ENCODE measurements around the gene TBC1D9.
"Not testable (repeated sequence)": the region's sequence is repeated elsewhere in the genome, so short reads cannot be mapped to it uniquely, and the experiment has no call there.

TBC1D9 gene

DNA sequence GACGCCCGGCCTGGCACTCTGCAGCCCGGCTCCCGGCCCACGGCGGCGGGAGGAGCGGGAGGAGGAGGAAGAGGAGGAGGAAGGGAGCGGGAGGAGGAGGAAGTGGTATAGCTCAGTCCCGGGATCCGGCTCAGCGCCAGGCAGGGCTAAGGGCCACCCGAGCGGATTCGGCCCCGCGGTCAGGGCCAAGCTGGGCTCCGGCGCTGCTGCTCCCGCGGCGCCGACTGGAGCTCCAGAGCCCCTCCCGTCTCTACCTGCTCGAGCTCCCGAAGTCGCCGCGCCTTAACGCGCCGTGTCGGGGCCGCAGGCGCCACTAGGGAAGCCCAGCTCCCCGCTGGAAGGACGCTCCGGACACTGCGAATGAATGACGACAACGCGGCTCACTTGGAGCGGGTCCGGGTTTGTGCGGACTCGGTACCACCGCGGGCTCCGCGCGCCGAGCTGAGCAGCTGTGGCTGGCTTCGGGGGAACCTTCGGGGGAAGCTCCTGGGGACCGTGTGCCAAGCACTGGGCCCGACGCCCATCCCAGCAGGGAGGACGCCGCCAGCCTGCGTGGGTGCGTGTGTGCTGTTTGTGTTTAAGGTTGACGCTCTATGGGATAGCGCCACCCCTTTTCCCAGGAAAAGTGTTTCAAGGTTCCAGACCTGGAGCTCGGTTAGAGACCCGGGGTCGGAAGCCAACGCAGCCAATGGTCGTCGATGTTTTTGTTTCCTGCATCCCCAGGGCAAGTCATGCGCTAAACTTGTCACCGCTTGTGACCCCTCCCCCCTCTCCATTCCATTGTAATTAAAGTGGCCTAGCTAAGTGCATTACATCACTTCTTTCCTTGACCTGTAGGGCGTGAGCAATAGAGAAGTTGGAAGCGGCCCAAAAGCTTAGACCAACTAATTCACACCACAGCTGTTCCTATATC lies at the start of gene TBC1D9:
TSS of gene TBC1D9 (minus strand) at position 67 of the 913 bp plus-strand sequence. CDS start 340 bp downstream, outside the sequence.
- peak; percentile 28 for DNase-seq

DNA sequence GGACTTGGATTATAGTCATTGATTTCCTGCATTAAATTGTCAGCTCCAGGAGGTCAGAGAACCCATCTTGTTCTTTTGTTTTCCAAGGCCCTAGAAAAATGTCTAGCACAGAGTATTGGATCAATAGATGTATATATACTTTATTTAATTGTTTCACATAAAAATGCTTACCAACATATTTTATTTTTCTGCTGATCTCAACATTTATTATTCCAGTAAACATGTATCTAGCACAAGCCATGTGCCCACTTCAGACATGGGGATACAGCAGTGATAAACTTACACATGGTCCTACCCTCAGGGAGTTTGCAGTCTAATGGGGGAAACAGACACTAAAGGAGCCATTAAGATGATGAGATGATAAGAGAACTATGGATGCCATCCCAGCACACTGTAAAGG lies 49.1 kb upstream of the TBC1D9 start:
- no peak for DNase-seq

DNA sequence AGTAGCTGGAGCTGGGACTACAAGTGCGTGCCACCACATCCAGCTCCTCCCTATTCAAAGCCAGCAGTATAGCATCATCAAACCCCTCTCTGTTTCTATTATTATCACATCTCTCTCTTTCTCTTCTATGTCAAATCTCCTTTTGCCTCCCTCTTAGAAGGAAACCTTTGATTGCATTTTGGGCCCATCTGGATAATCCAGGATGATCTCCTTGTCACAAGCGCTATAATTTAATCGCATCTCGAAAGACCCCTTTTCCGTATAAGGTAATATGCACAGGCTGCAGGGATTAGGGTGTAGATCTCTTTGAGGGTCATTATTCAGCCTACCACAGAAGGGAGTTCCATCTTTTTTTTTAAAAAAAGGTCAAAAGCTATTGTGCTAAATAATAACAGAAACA lies 46.4 kb upstream of the TBC1D9 start:
- no peak for DNase-seq

DNA sequence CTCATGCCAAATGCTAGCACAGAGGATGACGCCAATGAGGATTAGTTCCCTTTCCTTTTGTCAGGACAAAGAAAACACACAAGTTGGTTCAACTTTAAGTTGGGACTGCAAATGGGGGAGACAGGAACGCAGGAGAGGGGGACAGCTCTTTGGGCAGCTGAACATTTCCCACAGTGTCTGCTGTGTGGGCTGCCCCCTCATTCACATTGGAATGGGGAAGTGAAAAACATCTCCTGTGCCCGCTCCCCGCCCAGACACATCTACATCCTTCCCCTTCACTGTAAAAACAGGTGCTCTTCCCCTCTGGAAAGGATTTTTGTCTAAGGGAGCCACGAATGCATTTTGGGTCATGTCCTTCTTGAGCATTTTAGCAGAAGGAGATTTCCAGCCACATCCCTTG lies 44.5 kb upstream of the TBC1D9 start:
- DNase-seq, result no peak

DNA sequence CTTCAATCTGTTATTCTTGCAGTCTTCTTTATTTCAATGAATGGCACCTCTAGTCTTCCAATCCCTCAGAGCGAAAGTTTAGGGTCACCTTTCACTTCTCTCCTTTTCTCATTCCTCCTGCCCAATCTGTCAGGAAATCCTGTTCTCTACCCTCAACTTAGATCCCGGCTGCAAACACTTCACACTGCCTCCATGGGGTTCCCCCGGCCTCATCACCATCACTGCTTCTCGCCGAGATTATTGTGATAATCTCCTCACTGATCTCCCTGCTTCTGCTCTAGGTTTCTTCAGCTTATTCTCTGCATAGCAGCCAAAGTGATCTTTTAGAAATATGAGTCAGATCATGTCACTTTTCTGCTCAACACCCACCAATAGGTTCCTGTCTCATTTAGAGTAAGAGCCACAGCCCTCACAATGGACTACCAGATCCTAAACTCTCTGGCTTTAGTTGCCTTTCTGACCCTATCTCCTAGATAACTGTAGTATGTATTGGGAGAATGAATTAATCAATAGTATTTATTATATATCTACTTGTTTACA lies 43.6 kb upstream of the TBC1D9 start:
- DNase-seq, result no peak

DNA sequence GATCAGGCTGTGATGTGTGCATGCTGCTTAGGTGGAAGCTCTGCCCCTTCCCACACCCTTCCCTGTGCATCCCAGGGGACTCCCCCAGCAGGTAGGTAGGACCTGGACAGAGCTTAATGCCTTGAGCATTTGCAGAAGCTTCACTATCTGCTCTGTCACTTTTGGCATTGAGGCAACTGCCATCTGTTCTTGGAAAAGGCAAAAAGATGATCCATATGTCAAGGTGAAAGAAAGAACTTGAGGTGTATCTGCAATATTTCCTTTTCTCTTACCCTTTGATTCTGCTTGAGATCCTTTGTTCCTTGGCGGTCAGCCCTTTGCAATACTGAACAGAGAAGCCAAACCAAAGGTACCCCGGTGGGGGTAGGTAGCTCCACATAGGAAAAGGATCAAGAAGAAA lies 37.1 kb upstream of the TBC1D9 start:
- no peak for DNase-seq

DNA sequence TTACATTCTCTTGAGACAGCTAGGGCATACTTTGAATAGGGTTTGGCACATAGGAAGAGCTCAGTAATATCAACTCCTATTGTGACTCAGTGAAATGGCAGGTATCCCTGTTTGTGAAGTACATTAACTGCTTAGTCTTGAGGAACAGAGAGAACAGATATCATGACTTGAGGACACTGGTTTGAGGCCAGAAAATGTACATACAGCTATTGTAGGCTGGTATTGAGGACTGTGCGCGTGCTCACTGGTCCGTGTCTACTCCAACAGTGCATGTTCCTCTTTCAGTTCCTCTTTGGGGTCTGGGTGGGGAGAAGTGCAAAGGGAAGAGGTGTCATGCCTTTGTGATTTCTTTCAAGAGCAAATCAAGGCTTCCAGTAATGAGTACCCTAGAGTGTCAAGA lies 34.6 kb upstream of the TBC1D9 start:
- no peak for DNase-seq

DNA sequence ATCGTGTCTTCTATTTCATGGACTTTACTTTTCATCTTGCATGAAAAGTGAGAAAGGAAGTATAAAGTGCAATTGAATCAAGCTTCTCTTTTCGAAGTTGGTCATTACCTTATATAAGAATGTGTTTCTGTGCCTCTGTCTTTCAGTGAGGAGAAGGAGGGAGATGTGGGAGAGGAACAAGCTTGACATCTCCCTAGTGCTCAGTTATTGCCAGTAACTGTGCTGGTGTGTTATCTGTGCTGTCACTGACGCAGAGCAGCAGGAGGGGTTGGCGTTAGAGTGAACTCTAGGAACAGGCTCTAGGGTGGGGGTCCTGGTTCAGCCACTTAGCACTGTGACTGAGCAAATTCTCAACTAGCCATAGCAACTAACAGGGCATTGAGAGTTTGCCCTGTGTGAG lies 34.0 kb upstream of the TBC1D9 start:
- DNase-seq, result no peak

DNA sequence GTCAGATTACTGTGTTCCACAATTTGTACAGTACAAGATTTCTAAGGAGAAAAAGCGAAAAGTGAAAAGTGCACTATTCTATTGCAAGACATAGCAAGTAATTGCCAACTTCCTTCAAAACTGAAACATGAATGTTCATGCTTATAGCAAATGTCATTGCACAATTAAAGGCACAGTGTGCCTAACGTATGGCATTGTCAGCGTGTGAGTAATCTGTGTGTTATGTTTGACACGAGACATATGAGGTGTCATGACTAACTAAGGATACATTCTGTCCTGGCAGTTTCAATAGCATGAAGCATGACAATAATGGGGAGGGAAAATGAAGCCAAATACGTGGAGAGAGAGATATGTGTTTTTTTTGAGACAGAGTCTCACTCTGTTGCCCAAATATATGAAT lies 33.6 kb upstream of the TBC1D9 start:
- no peak for DNase-seq

DNA sequence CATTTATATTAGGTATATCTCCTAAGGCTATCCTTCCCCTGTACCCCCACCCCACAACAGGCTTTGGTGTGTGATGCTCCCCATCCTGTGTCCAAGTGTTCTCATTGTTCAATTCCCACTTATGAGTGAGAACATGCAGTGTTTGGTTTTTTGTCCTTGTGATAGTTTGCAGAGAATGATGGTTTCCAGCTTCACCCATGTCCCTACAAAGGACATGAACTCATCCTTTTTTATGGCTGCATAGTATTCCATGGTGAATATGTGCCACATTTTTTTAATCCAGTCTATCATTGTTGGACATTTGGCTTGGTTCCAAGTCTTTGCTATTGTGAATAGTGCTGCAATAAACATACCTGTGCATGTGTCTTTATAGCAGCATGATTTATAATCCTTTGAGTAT lies 26.6 kb upstream of the TBC1D9 start:
- DNase-seq, result not testable (repeated sequence)

DNA sequence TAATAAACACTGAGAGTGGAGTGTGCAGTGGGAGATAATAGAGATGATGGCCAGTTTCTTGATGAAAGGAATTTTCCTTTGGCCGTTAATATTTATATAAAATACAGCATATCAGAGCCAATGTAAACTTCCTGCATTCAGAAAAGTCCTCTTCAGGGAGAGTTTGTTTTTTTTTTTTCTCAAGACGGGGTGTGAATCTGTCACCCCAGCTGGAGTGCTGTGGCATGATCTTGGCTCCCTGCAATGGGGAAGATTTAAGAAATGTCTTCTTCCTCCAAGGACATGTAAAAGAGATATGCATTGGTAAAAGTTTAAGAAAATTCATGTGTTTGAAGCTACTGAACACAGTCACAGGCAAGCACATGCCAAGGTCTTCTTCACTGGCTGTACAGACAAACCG lies 25.4 kb upstream of the TBC1D9 start:
- no peak for DNase-seq

DNA sequence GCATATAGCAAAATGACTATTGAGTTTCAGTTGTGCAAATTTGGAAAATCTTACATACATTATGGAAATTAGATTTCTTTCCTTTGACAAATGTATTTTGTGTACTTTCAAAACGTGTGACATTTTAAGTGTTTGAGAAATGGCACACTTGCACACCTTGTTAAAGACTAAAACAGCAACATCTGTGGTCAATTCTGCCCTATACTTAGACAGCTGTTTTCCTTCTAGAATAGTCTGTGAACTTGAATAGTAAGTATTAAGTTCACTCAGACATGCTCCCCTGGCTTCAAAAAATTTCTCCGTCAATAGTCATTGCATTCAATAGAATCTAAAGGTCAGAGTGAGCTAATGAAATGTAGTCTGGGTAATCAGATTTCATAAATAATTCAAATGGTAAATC lies 21.7 kb upstream of the TBC1D9 start:
- no peak for DNase-seq

DNA sequence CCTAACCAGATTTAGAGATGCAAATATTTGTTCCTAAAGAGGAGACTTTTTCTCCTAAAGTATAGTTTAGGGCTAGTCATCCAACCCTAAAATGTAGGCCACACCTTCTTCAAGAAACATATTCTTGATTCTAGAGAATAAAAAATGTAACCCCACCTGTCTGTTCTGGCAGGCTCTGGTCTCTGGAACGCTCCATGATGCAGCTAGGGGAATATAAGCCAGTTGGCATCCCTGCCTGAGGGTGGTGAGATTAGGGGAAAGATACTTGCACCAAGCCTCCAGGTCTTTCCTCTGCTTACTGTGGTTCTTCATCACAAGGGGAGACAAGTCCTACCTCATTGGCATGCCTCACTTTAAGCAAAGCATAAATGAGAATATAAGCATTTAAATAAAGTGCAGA lies 21.2 kb upstream of the TBC1D9 start:
- DNase-seq, result no peak

DNA sequence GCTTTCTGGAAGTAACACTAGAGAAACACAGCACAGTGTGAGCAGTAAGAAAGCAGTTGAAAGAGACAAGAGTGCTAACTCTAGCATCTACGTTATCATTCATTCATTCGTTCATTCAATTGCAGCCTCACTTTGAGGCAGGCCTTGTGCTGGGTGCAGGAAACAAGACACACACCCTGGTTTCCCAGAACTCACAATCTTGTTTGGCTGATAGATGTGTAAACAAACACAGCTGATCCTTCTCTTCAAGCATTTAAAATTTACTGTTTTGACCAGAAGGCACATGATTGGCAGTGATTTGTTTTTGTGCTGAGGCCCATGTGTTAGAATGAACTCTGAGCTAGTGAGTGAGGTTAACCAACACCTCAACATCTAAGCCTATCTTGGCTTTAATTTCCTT lies 20.4 kb upstream of the TBC1D9 start:
- DNase-seq, result no peak

DNA sequence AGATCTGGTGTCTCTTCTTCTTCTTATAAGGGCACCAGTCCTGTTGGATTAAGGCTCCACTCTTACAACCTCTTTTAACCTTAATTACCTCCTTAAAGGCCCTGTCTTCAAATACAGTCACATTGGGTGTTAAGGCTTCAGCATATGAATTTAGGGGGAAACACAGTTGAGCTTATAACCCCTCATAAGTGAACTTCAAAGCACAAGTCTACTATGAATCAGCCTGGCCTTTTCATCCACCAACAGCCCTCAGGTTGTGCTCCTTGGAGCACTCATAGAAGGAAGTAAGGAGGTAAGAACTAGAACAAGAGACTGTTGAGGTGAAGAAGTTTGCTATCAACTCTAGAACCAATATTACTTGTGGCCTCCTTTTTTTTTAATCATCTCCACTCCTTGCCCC lies 18.8 kb upstream of the TBC1D9 start:
- DNase-seq, result no peak

DNA sequence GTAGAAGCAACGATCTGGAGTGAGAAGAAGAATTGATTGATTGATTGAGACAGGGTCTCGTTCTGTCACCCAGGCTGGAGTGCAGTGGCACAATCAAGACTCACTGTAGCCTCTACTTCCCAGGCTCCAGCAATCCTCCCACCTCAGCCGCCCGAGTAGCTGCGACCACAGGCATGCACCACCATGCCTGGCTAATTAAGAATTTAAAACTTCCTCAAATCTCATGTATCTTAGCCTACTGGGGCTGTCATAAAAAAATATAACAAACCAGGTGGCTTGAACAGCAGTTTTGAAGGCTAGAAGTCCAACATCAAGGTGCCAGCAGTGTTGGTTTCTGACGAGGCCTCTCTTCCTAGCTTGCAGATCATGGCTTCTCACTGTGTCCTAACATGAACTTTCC lies 18.3 kb upstream of the TBC1D9 start:
- no peak for DNase-seq

DNA sequence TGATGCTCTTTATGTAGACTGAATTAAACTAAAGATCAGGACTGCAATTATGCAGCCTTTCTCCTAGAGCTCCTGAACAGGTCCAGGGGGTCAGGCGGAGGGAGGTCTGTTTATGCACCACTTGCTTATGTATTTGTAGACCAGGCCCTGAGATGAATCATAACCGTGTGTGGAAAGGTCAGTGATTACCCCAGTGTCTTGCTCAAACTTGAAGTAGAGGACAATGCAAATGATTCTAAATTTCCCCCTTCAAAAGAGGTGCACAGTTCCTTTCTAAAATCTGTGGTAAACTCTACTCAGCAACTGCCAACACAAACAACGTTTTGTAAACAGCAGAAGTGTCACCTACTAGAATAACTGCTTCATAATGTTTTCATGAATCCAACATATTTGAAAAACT lies 13.0 kb upstream of the TBC1D9 start:
- no peak for DNase-seq

DNA sequence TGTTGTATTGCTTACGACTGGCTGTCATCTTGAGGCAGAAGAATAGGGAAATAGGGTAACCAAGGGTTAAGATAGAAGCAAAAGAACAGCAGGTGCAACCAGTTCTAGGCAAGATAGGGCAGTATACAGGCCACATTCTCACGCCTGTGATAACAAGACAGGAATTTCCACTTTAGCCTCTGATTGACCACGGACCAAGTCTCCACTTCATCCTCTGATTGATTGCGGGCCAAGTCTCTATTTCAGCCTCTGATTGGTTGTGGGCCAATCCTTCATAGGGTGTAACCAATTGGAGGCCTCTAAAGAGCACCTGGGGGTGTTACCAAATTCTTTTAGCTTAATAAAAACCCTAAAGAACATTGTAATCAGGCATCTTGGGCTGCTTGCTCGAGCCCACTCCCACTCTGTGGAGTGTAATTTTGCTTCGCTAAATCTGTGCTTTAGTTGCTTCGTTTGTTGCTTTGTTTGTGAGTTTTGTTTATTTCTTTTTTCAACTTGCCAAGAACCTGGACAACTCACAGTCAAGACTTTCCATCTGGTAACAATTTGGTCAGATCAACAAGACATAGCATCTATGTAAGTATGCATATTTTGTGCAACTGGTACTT lies 8.7 kb upstream of the TBC1D9 start:
- DNase-seq, result no peak

DNA sequence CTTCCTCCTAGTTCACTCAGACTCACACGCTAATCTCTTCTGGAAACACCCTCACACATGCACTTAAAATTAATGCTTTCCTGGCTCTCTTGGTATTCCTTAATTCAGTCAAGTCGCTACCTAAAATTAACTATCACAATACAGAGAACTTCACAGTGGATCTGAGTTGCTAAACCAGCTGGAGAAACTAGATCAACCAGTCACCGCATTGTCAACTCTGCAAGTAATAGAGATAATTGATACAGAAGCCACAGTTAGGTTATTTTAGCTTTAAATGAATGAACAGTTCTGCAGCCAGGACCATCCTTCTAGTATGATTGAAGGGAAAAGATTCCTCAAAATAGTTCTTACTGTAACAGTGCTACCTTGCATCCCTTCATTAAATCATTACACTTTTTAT lies 6.0 kb upstream of the TBC1D9 start:
- DNase-seq, result no peak

DNA sequence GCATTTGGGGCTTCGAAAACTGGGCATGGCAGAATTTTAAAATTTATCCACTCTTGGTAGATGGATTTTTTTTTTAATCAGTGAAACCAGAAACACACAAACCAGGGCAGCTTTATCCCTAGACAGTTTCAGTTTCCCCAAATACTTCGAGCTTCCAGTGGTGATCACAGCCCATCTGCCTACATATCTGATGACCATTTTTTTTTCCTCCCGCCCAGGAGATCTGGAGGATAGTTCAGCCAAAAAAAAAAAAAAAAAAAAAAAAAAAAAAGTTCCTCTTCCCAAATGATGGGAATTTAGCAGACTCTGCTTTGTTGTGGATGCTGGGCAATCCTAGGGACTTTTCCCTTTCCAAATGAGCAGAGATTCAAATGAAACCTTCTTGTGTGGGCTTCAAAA lies 1.0 kb upstream of the TBC1D9 start:
- no peak for DNase-seq

DNA sequence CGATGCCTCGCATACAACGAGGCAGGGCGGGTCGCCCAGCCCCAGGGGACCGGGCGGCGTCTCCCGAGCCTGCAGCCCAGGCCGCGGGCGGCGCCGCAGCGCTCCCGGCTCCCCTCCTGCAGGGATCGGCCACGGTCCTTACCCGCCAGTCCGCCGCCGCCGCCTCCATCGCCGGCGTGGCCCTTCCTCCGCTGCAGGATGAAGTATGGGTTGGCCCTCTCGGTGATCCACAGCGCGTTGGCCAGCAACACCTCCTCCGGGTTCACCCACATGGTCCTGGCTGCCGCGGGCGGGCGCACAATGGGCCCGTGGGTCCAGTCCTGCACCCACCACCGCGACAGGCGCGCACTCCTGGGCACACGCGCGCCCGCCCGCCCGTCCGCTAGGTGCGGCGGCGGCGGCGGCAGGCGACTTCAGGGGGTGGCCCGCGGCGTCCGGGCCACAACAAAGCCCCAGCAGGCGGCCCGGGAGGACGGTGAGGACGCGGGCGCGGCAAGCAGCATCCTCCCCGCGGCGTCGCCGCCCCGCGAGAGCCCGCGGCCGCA lies 339 bp downstream of the TBC1D9 start:
- no peak for DNase-seq

DNA sequence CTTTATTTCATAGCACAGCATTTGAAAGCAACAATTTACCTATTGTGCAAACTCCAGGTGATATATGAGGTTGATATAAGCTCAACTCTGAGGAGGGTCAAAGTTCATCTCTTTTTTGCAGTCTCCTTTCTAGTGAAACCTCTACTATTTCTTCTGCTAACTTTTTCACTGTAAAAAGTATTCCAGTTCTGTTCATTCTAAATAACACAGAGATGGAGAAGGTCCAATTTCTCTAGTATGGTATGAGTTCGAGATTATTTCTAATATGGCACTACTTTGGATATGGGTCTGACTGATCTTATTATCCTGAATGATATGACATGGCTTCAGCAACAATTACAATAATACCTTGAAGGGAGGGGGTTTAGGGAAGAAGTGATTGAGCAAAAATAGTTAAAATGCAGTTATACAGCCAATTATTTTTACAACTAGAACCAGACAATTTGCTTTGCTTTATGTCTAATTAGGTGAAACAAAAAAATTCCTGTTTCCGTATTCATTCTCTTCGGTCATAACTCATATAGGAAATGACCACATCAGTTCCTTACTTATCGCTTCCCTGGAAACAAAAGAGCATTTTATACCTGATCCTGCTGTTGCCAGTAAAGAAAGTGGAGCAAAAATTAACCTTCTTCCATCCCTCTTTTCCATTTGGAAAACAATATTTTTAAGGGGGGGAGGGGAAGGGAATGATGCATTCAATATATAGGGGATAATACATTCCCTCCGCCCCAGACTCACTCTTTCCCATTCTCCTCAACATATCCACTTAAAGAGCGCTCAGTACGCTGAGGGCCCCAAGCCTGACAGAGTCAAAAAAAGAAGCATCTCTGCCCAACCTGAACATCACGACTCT lies 1.0 kb downstream of the TBC1D9 start:
- DNase-seq, result no peak

DNA sequence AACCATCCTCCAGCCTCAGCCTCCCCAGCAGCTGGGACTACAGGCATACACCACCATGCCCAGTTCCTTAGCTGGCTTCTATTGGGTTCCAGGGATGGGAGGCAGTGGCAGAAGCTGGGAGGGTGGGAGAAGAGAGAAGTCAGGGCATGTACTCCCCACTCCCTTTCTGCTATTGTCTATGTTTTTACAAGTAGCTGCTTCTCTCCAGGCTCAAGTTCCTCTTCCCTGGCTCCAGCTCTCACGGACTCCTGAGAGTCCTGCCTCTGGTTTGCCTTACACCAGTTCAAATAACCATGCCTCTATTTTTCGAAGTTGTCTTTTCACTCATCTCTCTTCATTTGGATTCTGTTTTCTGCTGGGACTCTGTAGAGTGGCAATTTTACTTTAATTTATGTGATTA lies 2.9 kb downstream of the TBC1D9 start:
- no peak for DNase-seq

Measured in NCI-H2081 treated with DMSO at 0.1 percent for 48 hours (cell line).